Measurements from ENCODE around the gene DOLPP1.

- TF ChIP-seq POLR2A (IDR thresholded peaks at IDR 0.05) (no peak), CTCF (IDR thresholded peaks at IDR 0.05 in 8 of 11, conservative IDR thresholded peaks at IDR 0.05 in 3 of 11) (no peak)
These were observed 10.0 kb upstream of the DOLPP1 start for GRCh38 chr9:129070696-129071525.
